Astrocyte (in vitro differentiated cells and primary cell): ENCODE measurements around the gene NXNL2.

Source experiments
- CTCF ChIP-seq: IDR thresholded peaks from 2 replicates; pipeline ENCODE4 v1.5.1; 2011; ENCODE audit warnings: low read depth, mild to moderate bottlenecking, inconsistent platforms, low read length, moderate library complexity; ENCODE audit not compliant: insufficient read depth
- EZH2 ChIP-seq: IDR thresholded peaks from 2 replicates; pipeline ENCODE4 v1.6.1; 2012; ENCODE audit warnings: mild to moderate bottlenecking, low read length, inconsistent platforms; ENCODE audit not compliant: insufficient read depth

- TF ChIP-seq CTCF (no peak), EZH2 (no peak)
Observed at GRCh38 chr9:88580961-88581360, 46.0 kb downstream of the NXNL2 start.
